AG04449 (cell line): ENCODE results near the gene SLC25A33.

ENCODE experiments used
- CTCF ChIA-PET: fragments of 350-600 bp; formaldehyde crosslinking; extraction: SDS; loops from one replicate; lab custom pipeline; 2021; ENCODE audit warnings: antibody characterized with exemption; lab: Yijun Ruan, JAX
- POLR2A ChIA-PET: fragments of 400-600, 350-600 bp; formaldehyde crosslinking; extraction: SDS; loops from one replicate; lab custom pipeline; 2020; ENCODE audit warnings: antibody characterized with exemption, inconsistent platforms; lab: Yijun Ruan, JAX
- DNase-seq: peaks from one replicate; pipeline ENCODE4 v3.0.0-alpha.2; 2010; ENCODE audit warnings: low read depth, low spot score
- H3K4me3 ChIP-seq: 2 replicates; pipeline ENCODE4 v1.5.1; 2011; ENCODE audit warnings: low read depth, mild to moderate bottlenecking, control low read depth, low read length
- TF ChIP-seq, protein P1 (sequence below): IDR thresholded peaks from one replicate; pipeline ENCODE4 v1.5.1; 2011; ENCODE audit warnings: mild to moderate bottlenecking, moderate library complexity, low read length, control low read depth, inconsistent platforms; ENCODE audit not compliant: insufficient read depth; ENCODE audit errors: missing control alignments

SLC25A33 gene

DNA sequence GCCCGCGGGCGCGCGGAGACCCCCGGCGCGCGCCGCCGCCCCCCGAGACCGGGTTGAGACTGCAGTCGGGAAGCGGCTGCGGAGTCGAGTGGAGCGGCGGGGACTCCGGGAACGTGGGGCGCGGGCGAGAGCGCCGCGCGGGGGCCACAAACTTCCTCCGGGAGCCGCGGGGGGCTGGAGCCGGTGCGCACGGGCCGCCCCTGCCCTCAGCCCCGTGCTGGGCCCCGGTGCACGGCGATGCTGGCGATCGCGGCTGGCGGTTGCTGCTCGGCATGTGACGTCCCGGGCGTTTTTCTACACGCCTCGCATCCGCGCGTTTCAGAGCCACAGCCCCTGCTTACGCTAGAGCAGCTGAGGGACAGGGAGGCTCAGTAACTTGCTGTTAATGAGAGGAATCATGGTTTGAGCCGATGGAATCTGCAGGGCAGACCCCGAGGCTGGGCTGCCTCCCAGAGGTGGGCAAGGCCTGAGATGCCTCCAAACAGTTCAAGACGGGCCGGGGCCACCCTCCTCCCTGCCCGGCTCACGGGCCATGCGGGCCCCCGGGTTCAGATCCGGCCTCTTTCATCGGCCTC lies 50.0 kb downstream of the SLC25A33 start:
- TF ChIP-seq, protein P1, sequence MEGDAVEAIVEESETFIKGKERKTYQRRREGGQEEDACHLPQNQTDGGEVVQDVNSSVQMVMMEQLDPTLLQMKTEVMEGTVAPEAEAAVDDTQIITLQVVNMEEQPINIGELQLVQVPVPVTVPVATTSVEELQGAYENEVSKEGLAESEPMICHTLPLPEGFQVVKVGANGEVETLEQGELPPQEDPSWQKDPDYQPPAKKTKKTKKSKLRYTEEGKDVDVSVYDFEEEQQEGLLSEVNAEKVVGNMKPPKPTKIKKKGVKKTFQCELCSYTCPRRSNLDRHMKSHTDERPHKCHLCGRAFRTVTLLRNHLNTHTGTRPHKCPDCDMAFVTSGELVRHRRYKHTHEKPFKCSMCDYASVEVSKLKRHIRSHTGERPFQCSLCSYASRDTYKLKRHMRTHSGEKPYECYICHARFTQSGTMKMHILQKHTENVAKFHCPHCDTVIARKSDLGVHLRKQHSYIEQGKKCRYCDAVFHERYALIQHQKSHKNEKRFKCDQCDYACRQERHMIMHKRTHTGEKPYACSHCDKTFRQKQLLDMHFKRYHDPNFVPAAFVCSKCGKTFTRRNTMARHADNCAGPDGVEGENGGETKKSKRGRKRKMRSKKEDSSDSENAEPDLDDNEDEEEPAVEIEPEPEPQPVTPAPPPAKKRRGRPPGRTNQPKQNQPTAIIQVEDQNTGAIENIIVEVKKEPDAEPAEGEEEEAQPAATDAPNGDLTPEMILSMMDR, result no peak
- H3K4me3 ChIP-seq, result peak overlapping the region; percentile 67
- DNase-seq, result no peak
- POLR2A ChIA-PET, result no interaction called here
- CTCF ChIA-PET, result interaction anchor here (0.7 to 1.8 kb wide), 9 partner anchors 9 to 95 kb away, joined by 3 to 14 read pairs (median 4); no protein-coding TSS in a partner anchor

DNA sequence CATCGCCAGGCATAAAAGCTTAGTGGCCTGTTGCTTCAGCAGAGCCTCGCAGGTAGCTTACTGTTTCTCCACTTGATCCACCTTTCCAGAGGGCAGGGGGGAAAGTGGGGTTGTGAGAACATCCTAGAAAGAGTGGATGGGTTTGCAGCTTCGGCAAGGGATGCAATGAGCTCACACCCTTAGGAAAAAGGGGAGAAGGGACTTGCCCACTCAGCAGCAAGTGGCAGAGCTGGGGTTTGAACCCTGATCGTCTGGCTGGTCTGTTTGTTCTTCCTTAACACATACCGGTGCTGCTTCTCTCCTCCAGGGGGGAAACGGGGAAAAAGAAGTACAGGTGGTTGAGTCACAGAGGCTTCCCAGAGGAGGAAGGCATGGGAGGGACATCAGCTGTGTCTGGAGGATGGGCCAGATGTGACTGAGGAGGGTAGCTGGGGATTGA lies 50.5 kb downstream of the SLC25A33 start:
- CTCF ChIA-PET, result interaction anchor here (0.7 to 1.1 kb wide), 8 partner anchors 9 to 95 kb away, joined by 3 to 7 read pairs (median 4); no protein-coding TSS in a partner anchor
- H3K4me3 ChIP-seq, result peak overlapping the region; percentile 67
- POLR2A ChIA-PET, result no interaction called here
- TF ChIP-seq, protein P1, result no peak
- DNase-seq, result no peak

DNA sequence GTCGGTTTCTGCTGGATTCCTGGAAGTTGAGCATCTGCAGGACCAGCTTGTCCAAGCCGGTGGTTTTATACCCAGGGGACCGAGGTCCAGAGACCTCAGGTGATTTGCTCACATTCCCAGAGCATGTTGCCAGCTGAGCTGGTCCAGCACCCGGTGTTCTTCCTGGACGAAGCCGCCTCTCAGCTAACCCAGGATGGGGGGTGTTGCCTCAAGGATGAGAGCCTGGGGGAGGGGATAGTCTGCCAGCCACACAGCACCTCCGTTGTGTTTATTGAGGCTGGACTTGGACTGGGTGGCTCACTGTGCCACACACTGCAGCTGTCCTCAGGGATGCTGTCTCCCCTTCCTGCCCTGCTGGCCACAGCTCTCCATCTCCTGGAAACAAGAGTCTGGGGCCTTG lies 50.9 kb downstream of the SLC25A33 start:
- peak overlapping the region; percentile 67 for H3K4me3 ChIP-seq
- POLR2A ChIA-PET, result no interaction called here

DNA sequence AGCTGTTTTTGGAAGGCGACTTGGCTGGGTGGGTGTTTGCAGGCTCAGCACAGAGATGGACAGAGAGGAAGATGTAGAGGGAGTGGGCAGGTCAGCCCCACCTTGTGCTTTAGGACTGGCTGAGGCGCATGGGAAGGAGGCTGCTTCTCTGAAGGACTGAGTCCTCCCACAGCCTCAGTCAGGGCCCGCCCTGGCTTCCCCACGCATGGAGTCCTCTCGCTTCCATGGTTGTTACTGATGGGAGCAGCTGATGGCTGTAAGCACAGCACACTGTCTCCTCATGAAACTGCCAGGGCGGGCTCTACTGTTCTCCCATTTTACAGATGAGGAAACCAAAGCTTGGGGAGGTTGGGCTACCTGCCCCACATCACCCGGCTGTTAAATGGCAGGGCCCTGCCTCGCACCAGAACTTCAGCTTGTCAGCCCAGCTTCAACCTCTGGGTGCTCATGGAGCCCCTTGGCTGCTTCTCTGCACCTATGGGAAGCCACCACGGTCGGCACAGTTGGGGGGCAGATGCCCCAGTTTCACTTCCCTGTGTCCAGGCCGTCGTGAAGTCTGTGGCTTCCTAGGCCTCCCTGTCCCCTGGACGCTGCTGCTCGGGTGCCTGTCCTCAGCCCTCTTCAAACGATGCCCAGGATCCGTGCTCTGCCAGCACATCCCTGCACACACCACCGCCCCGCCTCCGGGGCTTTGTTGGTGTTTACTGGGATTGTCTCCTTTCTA lies 51.8 kb downstream of the SLC25A33 start:
- no peak overlapping the region for H3K4me3 ChIP-seq
- POLR2A ChIA-PET, result no interaction called here
- TF ChIP-seq, protein P1, result no peak

More for the DNA sequence above, 50.9 kb downstream of the SLC25A33 start:
- TF ChIP-seq, protein P1, result no peak
- no peak for DNase-seq
- CTCF ChIA-PET, result interaction anchor here (0.7 to 1.1 kb wide), 7 partner anchors 8 to 96 kb away, joined by 3 to 7 read pairs (median 4); no protein-coding TSS in a partner anchor

DNA sequence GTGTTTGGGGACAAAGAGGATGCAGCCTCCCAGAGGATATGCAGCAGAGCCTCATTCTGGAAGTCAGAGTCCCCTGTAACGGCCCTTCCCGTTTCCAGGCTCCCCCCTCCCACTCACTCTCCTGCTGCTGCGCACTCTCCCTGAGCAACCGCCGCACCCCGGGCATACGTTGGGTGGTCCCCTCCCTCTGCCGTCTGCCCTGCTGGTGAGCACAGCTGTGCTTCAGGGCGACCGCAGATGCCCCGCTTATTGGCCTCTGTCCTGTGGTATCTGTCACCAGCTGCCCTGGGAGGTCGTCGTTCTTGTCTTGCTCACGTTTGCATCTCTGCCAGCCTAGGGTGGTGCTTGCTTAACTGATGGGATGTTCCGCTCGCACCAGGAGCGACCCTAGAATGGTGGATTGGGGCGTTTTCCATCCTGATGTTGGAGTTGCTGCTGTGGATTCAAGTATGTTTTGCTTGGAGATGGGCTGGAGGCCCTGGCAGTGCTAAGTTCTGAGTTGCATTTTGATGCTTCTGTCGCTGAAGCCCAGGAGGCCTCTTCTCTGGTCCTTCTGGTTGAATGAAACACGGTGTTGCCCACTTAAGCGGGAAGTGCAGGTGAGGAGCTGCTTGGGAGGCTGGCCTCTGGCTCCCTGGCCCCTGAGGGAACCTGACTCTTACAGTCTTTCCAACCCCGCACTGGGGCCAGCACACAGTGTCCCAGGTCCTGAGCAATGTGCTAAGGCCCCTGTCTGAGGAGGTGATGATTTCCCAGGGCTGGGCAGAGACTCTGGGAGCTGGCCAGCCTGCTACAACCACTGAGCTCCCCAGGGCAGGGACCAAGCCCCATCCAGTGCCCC lies 52.6 kb downstream of the SLC25A33 start:
- ChIA-PET CTCF (interaction anchor here (0.7 to 4.2 kb wide), 4 partner anchors 24 to 507 kb away, joined by 3 to 22 read pairs (median 3); no protein-coding TSS in a partner anchor), POLR2A (no interaction called here)
- no peak overlapping the region for H3K4me3 ChIP-seq
- no peak for DNase-seq
- TF ChIP-seq, protein P1, result no peak

More for the DNA sequence above, 51.8 kb downstream of the SLC25A33 start:
- CTCF ChIA-PET, result interaction anchor here (0.7 to 4.2 kb wide), 2 partner anchors 25 to 35 kb away, joined by 3 to 22 read pairs; no protein-coding TSS in a partner anchor
- DNase-seq, result no peak
